AG04450 (cell line): ENCODE measurements around the gene MDFIC2. TPM values are rescaled to one million over a fixed set of nuclear protein-coding genes. Genes with fewer than 3 reads are reported as not detected.

Experiments
- CTCF ChIA-PET: fragments of 300-600, 350-600 bp; formaldehyde crosslinking; extraction: SDS; loops from one replicate; lab custom pipeline; 2022; ENCODE audit warnings: antibody characterized with exemption, inconsistent platforms; lab: Charles Lee
- POLR2A ChIA-PET: fragments of 350-600 bp; formaldehyde crosslinking; extraction: SDS; loops from one replicate; lab custom pipeline; 2021; ENCODE audit warnings: antibody characterized with exemption, inconsistent platforms; lab: Yijun Ruan, JAX
- DNase-seq: peaks from one replicate; pipeline ENCODE4 v3.0.0-alpha.2; 2011; ENCODE audit warnings: low read depth, low spot score
- H3K27ac ChIP-seq: one replicate; pipeline ENCODE4 v1.5.1; 2012; ENCODE audit warnings: low read depth, low read length, control low read depth
- H3K27me3 ChIP-seq: one replicate; pipeline ENCODE4 v1.6.0; 2012; ENCODE audit warnings: low read length; ENCODE audit not compliant: control insufficient read depth, insufficient read depth
- H3K4me3 ChIP-seq: 2 replicates; pipeline ENCODE4 v1.5.1; 2011; ENCODE audit warnings: mild to moderate bottlenecking, low read depth, low read length, control low read depth
- H3K9me3 ChIP-seq: 2 replicates; pipeline ENCODE4 v1.5.1; 2012; ENCODE audit warnings: low read length; ENCODE audit not compliant: control insufficient read depth, insufficient read depth
- CTCF ChIP-seq: IDR thresholded peaks from 2 replicates; pipeline ENCODE4 v1.5.1; 2011; ENCODE audit warnings: low read depth, low read length, control low read depth, inconsistent platforms
- polyA plus RNA-seq: library from polyadenylated mRNA; depleted of rRNA; stranded (reverse); fragments of >200 nt; gene quantifications from 2 replicates; pipeline ENCODE4 v1.2.3, GENCODE V29; 2011

Gene MDFIC2
- polyA plus RNA-seq, 1 experiment, result not detected

- DNase-seq, result no peak
- POLR2A ChIA-PET, result no interaction called here
Observed at GRCh38 chr3:70180664-70181063, 131.8 kb downstream of the MDFIC2 start.

GRCh38 chr3:70179111-70179510 lies 133.3 kb downstream of the MDFIC2 start:
- TF ChIP-seq CTCF, result no peak
- Histone ChIP-seq H3K27me3 (peaks cover 4% of the 10 kb centered on the region), H3K9me3 (no peaks in the 10 kb centered on the region), H3K27ac (no peak overlapping the region), H3K4me3 (no peak overlapping the region)
- CTCF ChIA-PET, result no interaction called here
- POLR2A ChIA-PET, result no interaction called here
- no peak for DNase-seq

More at GRCh38 chr3:70180664-70181063, 131.8 kb downstream of the MDFIC2 start:
- Histone ChIP-seq H3K27ac (no peak overlapping the region), H3K27me3 (peaks cover 4% of the 10 kb centered on the region), H3K9me3 (no peaks in the 10 kb centered on the region), H3K4me3 (no peak overlapping the region)
- CTCF ChIA-PET, result no interaction called here
- TF ChIP-seq CTCF, result no peak

GRCh38 chr3:70177881-70178645 lies 134.4 kb downstream of the MDFIC2 start:
- Histone ChIP-seq H3K27ac (no peak overlapping the region), H3K4me3 (no peak overlapping the region), H3K27me3 (peaks cover 4% of the 10 kb centered on the region), H3K9me3 (no peaks in the 10 kb centered on the region)
- POLR2A ChIA-PET, result no interaction called here
- DNase-seq, result no peak
- no peak for TF ChIP-seq CTCF
- CTCF ChIA-PET, result no interaction called here

GRCh38 chr3:70176224-70176623 lies 136.2 kb downstream of the MDFIC2 start:
- Histone ChIP-seq H3K9me3 (no peaks in the 10 kb centered on the region), H3K27me3 (no peaks in the 10 kb centered on the region), H3K4me3 (no peak overlapping the region), H3K27ac (no peak overlapping the region)
- DNase-seq, result no peak
- ChIA-PET POLR2A (no interaction called here), CTCF (no interaction called here)
- TF ChIP-seq CTCF, result no peak

- no peak overlapping the region for H3K27ac ChIP-seq
- CTCF ChIA-PET, result no interaction called here
- no peak for DNase-seq
- TF ChIP-seq CTCF, result no peak
- no peak overlapping the region for H3K4me3 ChIP-seq
- H3K27me3 ChIP-seq, result no peaks in the 10 kb centered on the region
- POLR2A ChIA-PET, result no interaction called here
- no peaks in the 10 kb centered on the region for H3K9me3 ChIP-seq
Observed at GRCh38 chr3:70156808-70157207, 155.6 kb downstream of the MDFIC2 start.
